HepG2 (cell line): ENCODE data around the gene RGS14. TPM values are rescaled to one million over a fixed set of nuclear protein-coding genes. Genes with fewer than 3 reads are reported as not detected.

ENCODE experiments used
- AGO2 ChIP-seq: fragments of 200-400 bp; formaldehyde crosslinking; optimal IDR thresholded peaks from 2 replicates; pipeline ENCODE3; 2017; ENCODE audit warnings: mild to moderate bottlenecking, low read depth, low read length, moderate library complexity
- ATM ChIP-seq: fragments of 450-650 bp; IDR thresholded peaks from 2 replicates; pipeline ENCODE4 v1.7.1; 2017; ENCODE audit warnings: mild to moderate bottlenecking, borderline replicate concordance
- CHCHD3 ChIP-seq: sonication (generic); formaldehyde crosslinking; IDR thresholded peaks from 2 replicates; pipeline ENCODE4 v1.8.0; 2022; ENCODE audit warnings: mild to moderate bottlenecking, missing genetic modification reagents, moderate library complexity
- DRAP1 ChIP-seq: IDR thresholded peaks from 2 replicates; pipeline ENCODE4 v1.6.1; 2016; ENCODE audit warnings: missing genetic modification reagents, missing compliant biosample characterization
- FOXM1 ChIP-seq: sonication (generic); formaldehyde crosslinking; IDR thresholded peaks from 2 replicates; pipeline ENCODE4 v1.5.0; 2020; ENCODE audit warnings: missing genetic modification reagents
- MTF1 ChIP-seq: sonication (generic); formaldehyde crosslinking; IDR thresholded peaks from 2 replicates; pipeline ENCODE4 v1.5.0; 2020; ENCODE audit warnings: missing genetic modification reagents
- NFKB2 ChIP-seq: sonication (generic); formaldehyde crosslinking; IDR thresholded peaks from 2 replicates; pipeline ENCODE4 v1.4.0; 2020; ENCODE audit warnings: missing genetic modification reagents, borderline replicate concordance
- NR2F1 ChIP-seq, 2 experiments: fragments of 450-650 bp in 1 of 2; formaldehyde crosslinking in 1 of 2; IDR thresholded peaks; 2 replicates each; pipeline versions ENCODE4 v1.5.0 to v1.6.1; 2016 to 2020; ENCODE audit warnings: mild to moderate bottlenecking in 1 of 2, missing compliant biosample characterization in 1 of 2, missing genetic modification reagents in 1 of 2, moderate library complexity in 1 of 2
- PAX8 ChIP-seq: sonication (generic); formaldehyde crosslinking; IDR thresholded peaks from 2 replicates; pipeline ENCODE4 v1.8.0; 2022; ENCODE audit warnings: mild to moderate bottlenecking, missing genetic modification reagents, borderline replicate concordance
- PHB2 ChIP-seq: fragments of 450-650 bp; IDR thresholded peaks from 2 replicates; pipeline ENCODE4 v1.6.1; 2018; ENCODE audit not compliant: partially characterized antibody
- POLR2AphosphoS2 ChIP-seq: IDR thresholded peaks from 2 replicates; pipeline ENCODE4 v1.6.1; 2011; ENCODE audit warnings: low read depth, low read length, improper control_type of control experiment
- RXRA ChIP-seq: sonication (generic); formaldehyde crosslinking; IDR thresholded peaks from 2 replicates; pipeline ENCODE4 v1.5.1; 2020; ENCODE audit warnings: missing genetic modification reagents
- TEAD2 ChIP-seq: sonication (generic); formaldehyde crosslinking; IDR thresholded peaks from 2 replicates; pipeline ENCODE4 v1.9.0; 2021; ENCODE audit warnings: missing genetic modification reagents
- THAP11 ChIP-seq: IDR thresholded peaks from 2 replicates; pipeline ENCODE4 v1.6.1; 2016; ENCODE audit warnings: missing biosample characterization, missing genetic modification reagents
- ZBTB7A ChIP-seq: sonication (generic); formaldehyde crosslinking; IDR thresholded peaks from 2 replicates; pipeline ENCODE4 v1.8.0; 2022; ENCODE audit warnings: mild to moderate bottlenecking, missing genetic modification reagents
- ZMYM3 ChIP-seq: sonication (generic); formaldehyde crosslinking; IDR thresholded peaks from 2 replicates; pipeline ENCODE4 v1.5.1; 2020; ENCODE audit warnings: mild to moderate bottlenecking, missing genetic modification reagents
- ZNF451 ChIP-seq: sonication (generic); formaldehyde crosslinking; IDR thresholded peaks from 2 replicates; pipeline ENCODE4 v1.5.0; 2020; ENCODE audit warnings: mild to moderate bottlenecking, missing genetic modification reagents
- ZNF781 ChIP-seq: sonication (generic); formaldehyde crosslinking; IDR thresholded peaks from 2 replicates; pipeline ENCODE4 v1.5.1; 2020; ENCODE audit warnings: borderline replicate concordance, mild to moderate bottlenecking, missing genetic modification reagents; ENCODE audit errors: not compliant biosample characterization
- polyA plus RNA-seq, 8 experiments: library from polyadenylated mRNA; depleted of rRNA in 3 of 8; stranded (reverse) in 7 of 8; unstranded in 1 of 8; fragments of >200 nt; fragmentation: Illumina TruSeq in 4 of 8; extraction: Trizol in 4 of 8; gene quantifications; 2 replicates each; pipeline versions ENCODE4 v1.2.1 to v1.2.3, GENCODE V29; 2011 to 2016; ENCODE audit warnings: low read depth in 4 of 8, missing spikeins in 1 of 8, mixed read lengths in 1 of 8; ENCODE audit not compliant: insufficient read depth in 1 of 8
- total RNA-seq, 5 experiments: library from RNA; depleted of rRNA; stranded (reverse); fragments of >200 nt; fragmentation: Illumina TruSeq; extraction: Trizol; gene quantifications; 2 replicates each; pipeline ENCODE4 v1.2.3, GENCODE V29; 2016; ENCODE audit warnings: low read depth in 1 of 5
- TF ChIP-seq, protein P1 (sequence below): sonication (generic); formaldehyde crosslinking; IDR thresholded peaks from 2 replicates; pipeline ENCODE4 v1.8.0; 2022; ENCODE audit warnings: mild to moderate bottlenecking, missing genetic modification reagents; ENCODE audit not compliant: insufficient replicate concordance
- TF ChIP-seq, protein P2 (sequence below): sonication (generic); formaldehyde crosslinking; IDR thresholded peaks from 2 replicates; pipeline ENCODE4 v1.9.0; 2022; ENCODE audit warnings: low read depth, missing genetic modification reagents
- TF ChIP-seq, protein P3 (sequence below): sonication (generic); formaldehyde crosslinking; IDR thresholded peaks from 2 replicates; pipeline ENCODE4 v1.4.0; 2020; ENCODE audit warnings: missing genetic modification reagents, low read depth, mild to moderate bottlenecking, borderline replicate concordance
- TF ChIP-seq, protein P4 (sequence below): IDR thresholded peaks from 2 replicates; pipeline ENCODE4 v1.6.1; 2016; ENCODE audit warnings: low read depth
- TF ChIP-seq, protein P5 (sequence below): IDR thresholded peaks from 2 replicates; pipeline ENCODE4 v1.6.1; 2018; ENCODE audit warnings: missing genetic modification reagents, mild to moderate bottlenecking, missing compliant biosample characterization

The RGS14 gene
- total and polyA plus RNA-seq, 2 of the 13 experiments (the other 11 are each of a cell fraction or from before 2014, with no cell fraction given), result 11.1 to 17.2 TPM

- TF ChIP-seq, protein P1, sequence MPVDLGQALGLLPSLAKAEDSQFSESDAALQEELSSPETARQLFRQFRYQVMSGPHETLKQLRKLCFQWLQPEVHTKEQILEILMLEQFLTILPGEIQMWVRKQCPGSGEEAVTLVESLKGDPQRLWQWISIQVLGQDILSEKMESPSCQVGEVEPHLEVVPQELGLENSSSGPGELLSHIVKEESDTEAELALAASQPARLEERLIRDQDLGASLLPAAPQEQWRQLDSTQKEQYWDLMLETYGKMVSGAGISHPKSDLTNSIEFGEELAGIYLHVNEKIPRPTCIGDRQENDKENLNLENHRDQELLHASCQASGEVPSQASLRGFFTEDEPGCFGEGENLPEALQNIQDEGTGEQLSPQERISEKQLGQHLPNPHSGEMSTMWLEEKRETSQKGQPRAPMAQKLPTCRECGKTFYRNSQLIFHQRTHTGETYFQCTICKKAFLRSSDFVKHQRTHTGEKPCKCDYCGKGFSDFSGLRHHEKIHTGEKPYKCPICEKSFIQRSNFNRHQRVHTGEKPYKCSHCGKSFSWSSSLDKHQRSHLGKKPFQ (CRISPR knock-in tag), result no peak
- TF ChIP-seq RXRA (CRISPR knock-in tag) (peak; percentile 56), ZNF451 (0 out of 2 replicates have a peak, but pooled peaks have one; percentile 84), MTF1 (no peak), ZMYM3 (no peak), ZNF781 (no peak), DRAP1 (CRISPR knock-in tag) (peak; percentile 42; the same call in 1 of the 2 replicates), PAX8 (CRISPR knock-in tag) (no peak), ZBTB7A (CRISPR knock-in tag) (peak; percentile 64; the same call in 1 of the 2 replicates), CHCHD3 (CRISPR knock-in tag) (peak; percentile 76; the same call in 1 of the 2 replicates), NFKB2 (CRISPR knock-in tag) (peak; percentile 36; the same call in 1 of the 2 replicates), POLR2AphosphoS2 (no peak), FOXM1 (CRISPR knock-in tag) (no peak), THAP11 (CRISPR knock-in tag) (peak; percentile 74), PHB2 (no peak), ATM (no peak), NR2F1 (CRISPR knock-in tag; IDR thresholded peaks at IDR 0.05) (no peak), AGO2 (no peak), TEAD2 (no peak)
- TF ChIP-seq, protein P2, sequence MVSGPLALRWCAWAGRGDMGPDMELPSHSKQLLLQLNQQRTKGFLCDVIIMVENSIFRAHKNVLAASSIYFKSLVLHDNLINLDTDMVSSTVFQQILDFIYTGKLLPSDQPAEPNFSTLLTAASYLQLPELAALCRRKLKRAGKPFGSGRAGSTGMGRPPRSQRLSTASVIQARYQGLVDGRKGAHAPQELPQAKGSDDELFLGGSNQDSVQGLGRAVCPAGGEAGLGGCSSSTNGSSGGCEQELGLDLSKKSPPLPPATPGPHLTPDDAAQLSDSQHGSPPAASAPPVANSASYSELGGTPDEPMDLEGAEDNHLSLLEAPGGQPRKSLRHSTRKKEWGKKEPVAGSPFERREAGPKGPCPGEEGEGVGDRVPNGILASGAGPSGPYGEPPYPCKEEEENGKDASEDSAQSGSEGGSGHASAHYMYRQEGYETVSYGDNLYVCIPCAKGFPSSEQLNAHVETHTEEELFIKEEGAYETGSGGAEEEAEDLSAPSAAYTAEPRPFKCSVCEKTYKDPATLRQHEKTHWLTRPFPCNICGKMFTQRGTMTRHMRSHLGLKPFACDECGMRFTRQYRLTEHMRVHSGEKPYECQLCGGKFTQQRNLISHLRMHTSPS, result no peak
- TF ChIP-seq, protein P3, sequence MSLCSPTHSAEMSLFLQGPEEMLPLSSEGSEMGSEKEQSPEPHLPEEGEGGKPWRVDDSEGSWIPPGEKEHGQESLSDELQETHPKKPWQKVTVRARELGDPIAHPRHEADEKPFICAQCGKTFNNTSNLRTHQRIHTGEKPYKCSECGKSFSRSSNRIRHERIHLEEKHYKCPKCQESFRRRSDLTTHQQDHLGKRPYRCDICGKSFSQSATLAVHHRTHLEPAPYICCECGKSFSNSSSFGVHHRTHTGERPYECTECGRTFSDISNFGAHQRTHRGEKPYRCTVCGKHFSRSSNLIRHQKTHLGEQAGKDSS (CRISPR knock-in tag), result peak; percentile 74; the same call in 1 of the 2 replicates
- TF ChIP-seq, protein P4, sequence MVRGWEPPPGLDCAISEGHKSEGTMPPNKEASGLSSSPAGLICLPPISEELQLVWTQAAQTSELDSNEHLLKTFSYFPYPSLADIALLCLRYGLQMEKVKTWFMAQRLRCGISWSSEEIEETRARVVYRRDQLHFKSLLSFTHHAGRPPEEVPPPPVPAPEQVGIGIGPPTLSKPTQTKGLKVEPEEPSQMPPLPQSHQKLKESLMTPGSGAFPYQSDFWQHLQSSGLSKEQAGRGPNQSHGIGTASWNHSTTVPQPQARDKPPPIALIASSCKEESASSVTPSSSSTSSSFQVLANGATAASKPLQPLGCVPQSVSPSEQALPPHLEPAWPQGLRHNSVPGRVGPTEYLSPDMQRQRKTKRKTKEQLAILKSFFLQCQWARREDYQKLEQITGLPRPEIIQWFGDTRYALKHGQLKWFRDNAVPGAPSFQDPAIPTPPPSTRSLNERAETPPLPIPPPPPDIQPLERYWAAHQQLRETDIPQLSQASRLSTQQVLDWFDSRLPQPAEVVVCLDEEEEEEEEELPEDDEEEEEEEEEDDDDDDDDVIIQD (CRISPR knock-in tag), result no peak
- TF ChIP-seq, protein P5, sequence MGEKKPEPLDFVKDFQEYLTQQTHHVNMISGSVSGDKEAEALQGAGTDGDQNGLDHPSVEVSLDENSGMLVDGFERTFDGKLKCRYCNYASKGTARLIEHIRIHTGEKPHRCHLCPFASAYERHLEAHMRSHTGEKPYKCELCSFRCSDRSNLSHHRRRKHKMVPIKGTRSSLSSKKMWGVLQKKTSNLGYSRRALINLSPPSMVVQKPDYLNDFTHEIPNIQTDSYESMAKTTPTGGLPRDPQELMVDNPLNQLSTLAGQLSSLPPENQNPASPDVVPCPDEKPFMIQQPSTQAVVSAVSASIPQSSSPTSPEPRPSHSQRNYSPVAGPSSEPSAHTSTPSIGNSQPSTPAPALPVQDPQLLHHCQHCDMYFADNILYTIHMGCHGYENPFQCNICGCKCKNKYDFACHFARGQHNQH (CRISPR knock-in tag), result peak; percentile 61; the same call in 1 of the 2 replicates
Observed at GRCh38 chr5:177370488-177371119, 12.9 kb downstream of the RGS14 start (continued).
